Stimulated activated CD4-positive, alpha-beta T cell treated with anti-CD3 and anti-CD28 coated beads, Interleukin-1b, Interleukin-23, amount 100 ng/mL, for 1 hour (primary cell): ENCODE data around the gene TAS1R3.

Experiments used
- DNase-seq, 2 donors: peaks; one replicate each; pipeline ENCODE4 v3.0.0-alpha.2; 2020; ENCODE audit warnings: low read depth in 2 of 2

TAS1R3 gene

DNA sequence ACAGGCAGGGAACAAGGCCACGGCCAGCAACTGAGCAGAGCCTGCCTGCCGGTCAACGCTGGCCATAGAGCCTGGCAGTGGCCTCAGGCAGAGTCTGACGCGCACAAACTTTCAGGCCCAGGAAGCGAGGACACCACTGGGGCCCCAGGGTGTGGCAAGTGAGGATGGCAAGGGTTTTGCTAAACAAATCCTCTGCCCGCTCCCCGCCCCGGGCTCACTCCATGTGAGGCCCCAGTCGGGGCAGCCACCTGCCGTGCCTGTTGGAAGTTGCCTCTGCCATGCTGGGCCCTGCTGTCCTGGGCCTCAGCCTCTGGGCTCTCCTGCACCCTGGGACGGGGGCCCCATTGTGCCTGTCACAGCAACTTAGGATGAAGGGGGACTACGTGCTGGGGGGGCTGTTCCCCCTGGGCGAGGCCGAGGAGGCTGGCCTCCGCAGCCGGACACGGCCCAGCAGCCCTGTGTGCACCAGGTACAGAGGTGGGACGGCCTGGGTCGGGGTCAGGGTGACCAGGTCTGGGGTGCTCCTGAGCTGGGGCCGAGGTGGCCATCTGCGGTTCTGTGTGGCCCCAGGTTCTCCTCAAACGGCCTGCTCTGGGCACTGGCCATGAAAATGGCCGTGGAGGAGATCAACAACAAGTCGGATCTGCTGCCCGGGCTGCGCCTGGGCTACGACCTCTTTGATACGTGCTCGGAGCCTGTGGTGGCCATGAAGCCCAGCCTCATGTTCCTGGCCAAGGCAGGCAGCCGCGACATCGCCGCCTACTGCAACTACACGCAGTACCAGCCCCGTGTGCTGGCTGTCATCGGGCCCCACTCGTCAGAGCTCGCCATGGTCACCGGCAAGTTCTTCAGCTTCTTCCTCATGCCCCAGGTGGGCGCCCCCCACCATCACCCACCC, at the start of gene TAS1R3:
TAS1R3 (plus strand) TSS at position 213 of the 898 bp plus-strand sequence; CDS start at position 279, 66 bp downstream.
- DNase-seq, result no peak

GRCh38 chr1:1281533-1282321, 49.4 kb upstream of the TAS1R3 start:
- no peak for DNase-seq

DNA sequence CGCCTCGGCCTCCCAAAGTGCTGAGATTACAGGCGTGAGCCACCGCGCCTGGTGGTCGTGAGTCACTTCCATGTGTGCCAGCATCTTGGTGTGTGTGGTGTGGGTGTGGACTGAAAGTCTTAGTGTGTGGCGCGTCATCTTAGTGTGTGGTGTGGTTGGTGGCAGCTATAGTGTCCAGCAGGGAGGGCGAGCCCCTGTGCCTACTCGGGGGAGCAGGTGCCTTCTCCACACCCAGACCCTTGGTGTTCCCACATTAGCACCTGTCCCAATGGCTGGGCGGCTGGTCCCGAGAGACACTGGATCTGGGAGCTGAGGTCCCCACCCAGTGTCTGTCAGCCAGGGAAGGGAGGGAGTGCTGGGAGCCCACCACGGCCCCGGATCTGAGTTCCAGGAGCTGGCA, 48.1 kb upstream of the TAS1R3 start:
- no peak for DNase-seq

DNA sequence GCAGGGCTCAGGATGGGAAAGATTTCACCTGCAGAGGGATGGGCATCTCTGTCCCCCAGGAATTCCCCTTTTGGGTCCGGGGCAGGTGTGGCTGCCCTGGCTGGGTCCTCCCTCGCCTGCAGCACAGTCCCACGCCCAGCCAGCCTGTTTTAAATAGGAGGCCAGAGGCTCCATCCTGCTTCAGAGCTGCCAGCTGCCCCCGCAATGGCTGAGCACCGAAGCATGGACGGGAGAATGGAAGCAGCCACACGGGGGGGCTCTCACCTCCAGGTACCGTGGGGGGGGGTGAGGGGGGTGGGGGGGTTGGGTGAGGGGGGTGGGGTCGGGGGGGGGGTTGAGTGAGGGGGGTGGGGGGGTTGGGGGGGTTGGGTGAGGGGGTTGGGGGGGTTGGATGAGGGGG, 47.3 kb upstream of the TAS1R3 start:
- no peak for DNase-seq

GRCh38 chr1:1284221-1285101, 46.6 kb upstream of the TAS1R3 start:
- DNase-seq, result no peak

DNA sequence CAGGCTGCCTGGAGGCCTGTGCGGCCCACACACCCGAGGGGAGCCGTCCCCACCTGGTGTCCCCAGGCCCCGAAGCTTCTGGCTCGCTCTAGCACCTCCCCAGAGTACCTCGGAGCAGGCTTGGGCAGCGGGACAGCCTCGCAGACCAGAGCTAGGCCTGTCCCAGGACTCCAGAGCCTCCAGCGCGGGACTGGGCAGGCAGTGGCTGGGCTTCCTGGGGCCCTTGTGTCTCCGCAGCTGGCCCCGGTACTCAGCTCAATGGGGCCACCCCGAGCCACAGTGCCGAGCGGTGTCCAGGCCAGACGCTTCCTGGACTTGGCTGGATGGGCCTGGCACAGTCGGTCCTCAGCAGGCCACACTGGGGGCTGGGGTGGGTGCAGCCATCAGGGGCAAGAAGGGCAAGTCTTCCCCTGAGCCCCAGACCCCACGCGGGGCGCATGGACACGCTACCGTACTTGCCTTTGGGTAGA, 45.9 kb upstream of the TAS1R3 start:
- DNase-seq, result no peak

- no peak for DNase-seq
Measured at GRCh38 chr1:1285611-1286311, 45.3 kb upstream of the TAS1R3 start.

DNA sequence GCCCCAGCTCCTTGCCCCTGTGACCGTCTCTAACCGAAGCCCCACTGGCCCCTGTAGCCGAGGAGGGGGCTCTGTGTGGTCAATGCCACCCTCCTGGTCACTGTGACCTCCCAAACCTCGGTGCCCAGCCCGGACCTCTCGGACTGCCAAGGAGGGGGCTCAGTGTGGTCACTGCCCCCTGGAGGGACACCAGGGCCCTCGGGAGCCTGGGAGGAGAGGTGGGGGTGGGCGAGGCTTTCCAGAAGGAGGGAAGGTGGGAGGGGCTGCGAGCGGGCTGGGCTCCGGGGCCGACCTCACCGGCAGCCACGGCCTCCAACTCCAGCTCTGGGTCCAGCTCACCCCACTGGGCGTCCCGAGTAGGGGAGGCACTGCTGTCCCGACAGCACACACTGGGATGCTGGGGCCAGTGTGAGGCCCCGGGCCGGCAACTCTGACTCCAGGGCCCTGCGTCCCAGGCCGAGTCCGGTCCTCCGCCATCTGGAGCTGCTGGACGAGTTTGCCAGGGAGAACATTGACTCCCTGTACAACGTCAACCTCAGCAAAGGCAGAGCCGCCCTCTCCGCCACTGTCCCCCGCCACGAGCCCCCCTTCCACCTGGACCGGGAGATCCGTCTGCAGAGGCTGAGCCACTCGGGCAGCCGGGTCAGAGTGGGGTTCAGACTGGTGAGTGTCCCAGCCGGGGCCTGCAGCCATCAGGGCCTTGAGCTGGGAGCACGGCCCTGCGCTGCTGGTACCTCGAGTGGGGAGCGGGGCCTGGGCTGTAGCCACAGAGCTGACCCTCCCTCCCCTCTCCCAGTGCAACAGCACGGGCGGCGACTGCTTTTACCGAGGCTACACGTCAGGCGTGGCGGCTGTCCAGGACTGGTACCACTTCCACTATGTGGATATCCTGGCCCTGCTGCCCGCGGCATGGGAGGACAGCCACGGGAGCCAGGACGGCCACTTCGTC, 44.5 kb upstream of the TAS1R3 start:
- no peak for DNase-seq

- no peak for DNase-seq
Measured at GRCh38 chr1:1287288-1288110, 43.6 kb upstream of the TAS1R3 start.

GRCh38 chr1:1290238-1290731, 40.8 kb upstream of the TAS1R3 start:
- DNase-seq, result peak; percentile 36 to 58

DNA sequence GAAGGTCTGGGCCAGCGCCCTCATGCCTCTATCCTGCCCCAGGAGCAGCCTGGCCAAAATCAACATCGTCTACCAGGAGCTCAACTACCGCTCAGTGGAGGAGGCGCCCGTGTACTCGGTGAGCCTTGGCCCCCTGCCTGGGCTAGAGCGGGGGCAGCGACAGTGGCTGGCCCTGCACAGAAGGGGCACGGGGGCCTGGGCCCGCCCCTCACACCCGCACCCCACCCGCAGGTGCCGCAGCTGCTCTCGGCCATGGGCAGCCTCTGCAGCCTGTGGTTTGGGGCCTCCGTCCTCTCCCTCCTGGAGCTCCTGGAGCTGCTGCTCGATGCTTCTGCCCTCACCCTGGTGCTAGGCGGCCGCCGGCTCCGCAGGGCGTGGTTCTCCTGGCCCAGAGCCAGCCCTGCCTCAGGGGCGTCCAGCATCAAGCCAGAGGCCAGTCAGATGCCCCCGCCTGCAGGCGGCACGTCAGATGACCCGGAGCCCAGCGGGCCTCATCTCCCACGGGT, 40.0 kb upstream of the TAS1R3 start:
- DNase-seq, result no peak

GRCh38 chr1:1291548-1292441, 39.3 kb upstream of the TAS1R3 start:
- DNase-seq, result peak in 1 of 2 donors; percentile 34

GRCh38 chr1:1292442-1292779, 38.7 kb upstream of the TAS1R3 start:
- no peak for DNase-seq

- DNase-seq, result no peak
Measured at GRCh38 chr1:1292851-1293250, 38.2 kb upstream of the TAS1R3 start.

- DNase-seq, result no peak
Measured at GRCh38 chr1:1293263-1294249, 37.5 kb upstream of the TAS1R3 start.

DNA sequence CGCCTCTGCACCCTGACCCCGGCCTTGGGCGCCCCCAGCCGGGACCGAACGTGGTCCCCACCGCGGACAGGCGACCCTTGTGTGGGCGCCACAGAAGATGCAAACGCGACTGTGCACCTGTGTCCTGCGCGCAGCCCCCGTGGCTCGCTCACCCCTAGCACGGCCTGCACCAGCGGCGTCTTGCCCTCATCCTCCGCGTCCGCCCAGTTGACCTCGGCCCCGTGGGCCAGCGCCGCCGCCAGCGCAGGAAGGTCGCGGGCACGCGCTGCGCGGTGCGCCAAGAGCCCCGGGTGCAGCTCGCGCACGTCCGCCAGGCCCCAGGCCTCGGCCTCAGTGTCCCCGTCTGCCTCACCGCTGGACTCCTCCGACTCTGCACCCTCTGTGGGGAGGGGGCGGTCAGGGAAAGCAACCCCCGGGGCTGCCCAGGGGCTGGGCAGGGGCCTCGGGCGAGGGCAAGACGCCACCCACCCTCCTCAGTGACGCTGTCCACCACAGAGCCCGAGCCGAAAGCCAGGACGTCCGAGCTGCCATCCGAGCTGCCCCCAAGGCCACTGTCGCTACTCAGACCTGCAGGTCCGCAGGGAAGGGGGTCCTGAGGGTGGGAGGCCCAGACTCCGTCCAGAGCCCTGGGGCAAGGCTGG, 36.7 kb upstream of the TAS1R3 start:
- DNase-seq, result no peak
